ENCODE measurements around the gene NELFA. TPM values are rescaled to one million over a fixed set of nuclear protein-coding genes. Genes with fewer than 3 reads are reported as not detected.

The NELFA gene
- total RNA-seq: 10 to 100 TPM; 58.1 to 62.5 (median 59.8) TPM

- DNase-seq: peak; percentile 95
- Mint-ChIP-seq H3K9me3 (no peaks in the 10 kb centered on the region), H3K36me3 (ENCODE audit: insufficient read depth) (peaks cover 13% of the 10 kb centered on the region), H3K4me1 (ENCODE audit: low read depth) (peaks cover 33% of the 10 kb centered on the region), H3K27me3 (ENCODE audit: low read depth) (peaks cover 2% of the 10 kb centered on the region), H3K4me3 (peak within 1 kb of the TSS; percentile 93)
- peak; percentile 85 to 91 for ATAC-seq
These were observed at the start of gene NELFA for GRCh38 chr4:2008921-2009650. TSS of gene NELFA (minus strand) at chr4:2008974. CDS start at chr4:2008959, 15 bp downstream.

- ATAC-seq: no peak
- H3K9me3 Mint-ChIP-seq: no peaks in the 10 kb centered on the region
- no peaks in the 10 kb centered on the region for H3K36me3 Mint-ChIP-seq (ENCODE audit: insufficient read depth)
- peak overlapping the region; percentile 71 for H3K4me3 Mint-ChIP-seq
- H3K4me1 Mint-ChIP-seq (ENCODE audit: low read depth): peaks cover 2% of the 10 kb centered on the region
- DNase-seq: no peak
- peaks cover 44% of the 10 kb centered on the region for H3K27me3 Mint-ChIP-seq (ENCODE audit: low read depth)
These were observed 48.8 kb upstream of the NELFA start for GRCh38 chr4:2057382-2058065.

GRCh38 chr4:2054217-2054616 is 45.4 kb upstream of the NELFA start:
- H3K36me3 Mint-ChIP-seq (ENCODE audit: insufficient read depth): no peaks in the 10 kb centered on the region
- DNase-seq (no peak), ATAC-seq (no peak)
- H3K9me3 Mint-ChIP-seq: no peaks in the 10 kb centered on the region
- H3K4me3 Mint-ChIP-seq: no peak overlapping the region
- H3K27me3 Mint-ChIP-seq (ENCODE audit: low read depth): peaks cover 52% of the 10 kb centered on the region
- peaks cover 2% of the 10 kb centered on the region for H3K4me1 Mint-ChIP-seq (ENCODE audit: low read depth)

- Mint-ChIP-seq H3K4me1 (ENCODE audit: low read depth) (no peaks in the 10 kb centered on the region), H3K9me3 (no peaks in the 10 kb centered on the region), H3K4me3 (no peak overlapping the region), H3K36me3 (ENCODE audit: insufficient read depth) (no peaks in the 10 kb centered on the region), H3K27me3 (ENCODE audit: low read depth) (peaks cover 52% of the 10 kb centered on the region)
- DNase-seq: no peak
- ATAC-seq: no peak
These were observed 42.3 kb upstream of the NELFA start for GRCh38 chr4:2051086-2051485.

- Mint-ChIP-seq H3K27me3 (ENCODE audit: low read depth) (peaks cover 49% of the 10 kb centered on the region), H3K4me3 (no peak overlapping the region), H3K4me1 (ENCODE audit: low read depth) (no peaks in the 10 kb centered on the region), H3K36me3 (ENCODE audit: insufficient read depth) (no peaks in the 10 kb centered on the region), H3K9me3 (no peaks in the 10 kb centered on the region)
- ATAC-seq (no peak), DNase-seq (no peak)
These were observed 41.0 kb upstream of the NELFA start for GRCh38 chr4:2049811-2050210.

- Mint-ChIP-seq H3K36me3 (ENCODE audit: insufficient read depth) (no peaks in the 10 kb centered on the region), H3K4me3 (no peak overlapping the region), H3K4me1 (ENCODE audit: low read depth) (no peaks in the 10 kb centered on the region), H3K9me3 (no peaks in the 10 kb centered on the region), H3K27me3 (ENCODE audit: low read depth) (peaks cover 49% of the 10 kb centered on the region)
- ATAC-seq (no peak), DNase-seq (no peak)
These were observed 40.6 kb upstream of the NELFA start for GRCh38 chr4:2049381-2049780.

GRCh38 chr4:2048831-2049230 is 40.1 kb upstream of the NELFA start:
- Mint-ChIP-seq H3K4me1 (ENCODE audit: low read depth) (no peaks in the 10 kb centered on the region), H3K9me3 (no peaks in the 10 kb centered on the region), H3K27me3 (ENCODE audit: low read depth) (peaks cover 44% of the 10 kb centered on the region), H3K36me3 (ENCODE audit: insufficient read depth) (no peaks in the 10 kb centered on the region), H3K4me3 (no peak overlapping the region)
- DNase-seq: no peak
- no peak for ATAC-seq

GRCh38 chr4:2047781-2048581 is 39.2 kb upstream of the NELFA start:
- H3K9me3 Mint-ChIP-seq: no peaks in the 10 kb centered on the region
- no peaks in the 10 kb centered on the region for H3K4me1 Mint-ChIP-seq (ENCODE audit: low read depth)
- H3K27me3 Mint-ChIP-seq (ENCODE audit: low read depth): peaks cover 43% of the 10 kb centered on the region
- H3K4me3 Mint-ChIP-seq: no peak overlapping the region
- DNase-seq: no peak
- ATAC-seq: no peak
- no peaks in the 10 kb centered on the region for H3K36me3 Mint-ChIP-seq (ENCODE audit: insufficient read depth)

GRCh38 chr4:2047031-2047660 is 38.4 kb upstream of the NELFA start:
- H3K27me3 Mint-ChIP-seq (ENCODE audit: low read depth): peaks cover 40% of the 10 kb centered on the region
- H3K4me3 Mint-ChIP-seq: no peak overlapping the region
- H3K9me3 Mint-ChIP-seq: no peaks in the 10 kb centered on the region
- no peaks in the 10 kb centered on the region for H3K36me3 Mint-ChIP-seq (ENCODE audit: insufficient read depth)
- H3K4me1 Mint-ChIP-seq (ENCODE audit: low read depth): no peaks in the 10 kb centered on the region
- DNase-seq (no peak), ATAC-seq (no peak)

GRCh38 chr4:2046031-2046961 is 37.5 kb upstream of the NELFA start:
- Mint-ChIP-seq H3K9me3 (no peaks in the 10 kb centered on the region), H3K4me3 (no peak overlapping the region), H3K36me3 (ENCODE audit: insufficient read depth) (no peaks in the 10 kb centered on the region), H3K27me3 (ENCODE audit: low read depth) (peaks cover 36% of the 10 kb centered on the region), H3K4me1 (ENCODE audit: low read depth) (peaks cover 3% of the 10 kb centered on the region)
- DNase-seq: no peak
- no peak for ATAC-seq

GRCh38 chr4:2045518-2045951 is 36.8 kb upstream of the NELFA start:
- ATAC-seq (no peak), DNase-seq (no peak)
- H3K9me3 Mint-ChIP-seq: no peaks in the 10 kb centered on the region

GRCh38 chr4:2044542-2045517 is 36.1 kb upstream of the NELFA start:
- H3K9me3 Mint-ChIP-seq: no peaks in the 10 kb centered on the region
- DNase-seq: no peak
- no peaks in the 10 kb centered on the region for H3K36me3 Mint-ChIP-seq (ENCODE audit: insufficient read depth)
- ATAC-seq: no peak
- H3K4me1 Mint-ChIP-seq (ENCODE audit: low read depth): peaks cover 5% of the 10 kb centered on the region
- no peak overlapping the region for H3K4me3 Mint-ChIP-seq
- H3K27me3 Mint-ChIP-seq (ENCODE audit: low read depth): peaks cover 31% of the 10 kb centered on the region

More at GRCh38 chr4:2045518-2045951, 36.8 kb upstream of the NELFA start:
- no peak overlapping the region for H3K4me3 Mint-ChIP-seq
- no peaks in the 10 kb centered on the region for H3K36me3 Mint-ChIP-seq (ENCODE audit: insufficient read depth)
- H3K4me1 Mint-ChIP-seq (ENCODE audit: low read depth): peaks cover 3% of the 10 kb centered on the region
- peaks cover 31% of the 10 kb centered on the region for H3K27me3 Mint-ChIP-seq (ENCODE audit: low read depth)
